ENCODE measurements around the gene EIF4G3.

EIF4G3 gene

GRCh38 chr1:21176586-21177555, at the start of gene EIF4G3:
EIF4G3 (minus strand) TSS chr1:21176897; CDS start chr1:21002742, 174,155 bp downstream.
- TF ChIP-seq MAX (IDR thresholded peaks at IDR 0.05) (peak; percentile 92), REST (IDR thresholded peaks at IDR 0.05; ENCODE audit: low read depth) (no peak), EP300 (IDR thresholded peaks at IDR 0.05; ENCODE audit: borderline replicate concordance) (peak; percentile 29; the same call in 1 of the 2 replicates), TCF12 (IDR thresholded peaks at IDR 0.05; ENCODE audit: low read depth) (peak; percentile 55; the same call in 1 of the 2 replicates), CREB1 (IDR thresholded peaks at IDR 0.05; ENCODE audit: low read depth) (no peak), CEBPB (IDR thresholded peaks at IDR 0.05) (no peak), ZBTB7A (IDR thresholded peaks at IDR 0.05; ENCODE audit: low read depth) (peak; percentile 64; the same call in 1 of the 2 replicates), TAF1 (IDR thresholded peaks at IDR 0.05; ENCODE audit: low read depth) (peak; percentile 80), YY1 (IDR thresholded peaks at IDR 0.05; ENCODE audit: low read depth) (peak; percentile 92), EGR1 (IDR thresholded peaks at IDR 0.05) (peak; percentile 44; the same call in 1 of the 2 replicates)

GRCh38 chr1:21225065-21225464, 48.4 kb upstream of the EIF4G3 start:
- TF ChIP-seq EGR1 (IDR thresholded peaks at IDR 0.05): no peak
- TF ChIP-seq TAF1 (IDR thresholded peaks at IDR 0.05; ENCODE audit: low read depth): no peak
- TF ChIP-seq ZBTB7A (IDR thresholded peaks at IDR 0.05; ENCODE audit: low read depth): no peak
- TF ChIP-seq EP300 (IDR thresholded peaks at IDR 0.05; ENCODE audit: borderline replicate concordance): no peak
- TF ChIP-seq TEAD4 (IDR thresholded peaks at IDR 0.05): no peak
- TF ChIP-seq CEBPB (IDR thresholded peaks at IDR 0.05): no peak
- no peak for TF ChIP-seq REST (IDR thresholded peaks at IDR 0.05; ENCODE audit: low read depth)
- no peak for TF ChIP-seq CREB1 (IDR thresholded peaks at IDR 0.05; ENCODE audit: low read depth)
- no peak for TF ChIP-seq USF1 (IDR thresholded peaks at IDR 0.05)

GRCh38 chr1:21220815-21221214, 44.1 kb upstream of the EIF4G3 start:
- no peak for TF ChIP-seq EGR1 (IDR thresholded peaks at IDR 0.05)
- TF ChIP-seq MAX (IDR thresholded peaks at IDR 0.05): no peak
- no peak for TF ChIP-seq CEBPB (IDR thresholded peaks at IDR 0.05)
- no peak for TF ChIP-seq TCF12 (IDR thresholded peaks at IDR 0.05; ENCODE audit: low read depth)
- no peak for TF ChIP-seq ZBTB7A (IDR thresholded peaks at IDR 0.05; ENCODE audit: low read depth)
- TF ChIP-seq USF1 (IDR thresholded peaks at IDR 0.05): no peak
- TF ChIP-seq YY1 (IDR thresholded peaks at IDR 0.05; ENCODE audit: low read depth): no peak
- no peak for TF ChIP-seq TEAD4 (IDR thresholded peaks at IDR 0.05)

- no peak for TF ChIP-seq FOXM1 (IDR thresholded peaks at IDR 0.05; ENCODE audit: borderline replicate concordance, low read depth)
- no peak for TF ChIP-seq EP300 (IDR thresholded peaks at IDR 0.05; ENCODE audit: borderline replicate concordance)
- TF ChIP-seq TCF12 (IDR thresholded peaks at IDR 0.05; ENCODE audit: low read depth): no peak
- no peak for TF ChIP-seq USF1 (IDR thresholded peaks at IDR 0.05)
- TF ChIP-seq MAX (IDR thresholded peaks at IDR 0.05): no peak
- no peak for TF ChIP-seq YY1 (IDR thresholded peaks at IDR 0.05; ENCODE audit: low read depth)
- no peak for TF ChIP-seq CEBPB (IDR thresholded peaks at IDR 0.05)
- TF ChIP-seq NFIC (IDR thresholded peaks at IDR 0.05): no peak
- TF ChIP-seq CREB1 (IDR thresholded peaks at IDR 0.05; ENCODE audit: low read depth): no peak
- no peak for TF ChIP-seq RAD21 (IDR thresholded peaks at IDR 0.05; ENCODE audit: low read depth)
- TF ChIP-seq ZBTB7A (IDR thresholded peaks at IDR 0.05; ENCODE audit: low read depth): no peak
These were observed 43.0 kb upstream of the EIF4G3 start for GRCh38 chr1:21219674-21220073.
